ENCODE results near the gene ZFP62.
"Not testable (repeated sequence)": the region's sequence is repeated elsewhere in the genome, so short reads cannot be mapped to it uniquely, and the experiment has no call there.

ZFP62 gene

DNA sequence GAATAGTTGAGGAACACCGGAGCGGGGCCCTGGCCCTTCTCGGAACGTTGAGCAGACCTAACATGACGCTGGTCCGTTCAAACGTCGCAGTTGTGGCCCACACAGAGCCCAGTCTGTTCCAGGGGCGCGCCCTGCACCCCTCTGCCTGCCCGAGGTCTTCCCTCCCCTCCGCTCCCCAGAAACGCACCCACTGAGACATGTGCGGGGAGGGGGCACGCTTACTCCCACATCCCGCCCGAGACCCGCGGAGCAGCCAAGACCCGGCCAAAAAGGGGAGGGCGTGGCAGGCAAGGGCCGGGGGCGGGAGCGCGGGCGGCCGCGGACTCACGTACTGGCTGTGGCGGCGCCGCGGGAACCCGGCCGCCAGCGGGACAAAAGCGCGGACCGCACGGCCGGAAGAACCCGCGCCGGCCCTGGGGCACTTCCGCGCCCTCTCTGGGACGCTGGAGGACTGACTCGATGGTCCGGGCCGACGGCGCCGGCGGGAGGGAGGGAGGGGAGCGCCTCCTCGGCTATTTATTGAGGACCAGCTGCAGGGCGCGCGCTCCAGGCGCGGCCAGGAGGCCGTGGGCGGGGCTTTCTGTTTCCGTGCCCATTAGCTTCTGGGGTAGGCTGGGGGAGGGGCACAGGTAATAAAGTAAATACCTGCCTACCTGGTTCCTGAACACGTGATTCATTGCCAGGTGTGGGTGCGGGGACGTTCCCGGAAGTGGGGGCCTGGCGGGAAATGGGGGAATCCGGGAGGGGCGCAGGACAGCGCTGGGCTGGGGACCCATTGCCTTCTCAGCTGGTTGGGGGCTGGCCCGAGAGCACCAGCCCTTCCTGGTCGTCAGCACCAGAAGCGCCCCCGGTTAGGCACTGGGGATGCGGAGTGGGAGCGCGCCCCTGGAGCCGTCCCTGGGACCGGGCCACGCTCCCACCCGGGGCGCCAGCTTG, at the start of gene ZFP62:
Gene ZFP62, minus strand, starts transcription at position 390 of the 936 bp plus-strand sequence. Its CDS starts 57 bp downstream, at position 333.
- peak; percentile 73 to 75 for DNase-seq (ENCODE audit: low read depth in 2 of 2)

DNA sequence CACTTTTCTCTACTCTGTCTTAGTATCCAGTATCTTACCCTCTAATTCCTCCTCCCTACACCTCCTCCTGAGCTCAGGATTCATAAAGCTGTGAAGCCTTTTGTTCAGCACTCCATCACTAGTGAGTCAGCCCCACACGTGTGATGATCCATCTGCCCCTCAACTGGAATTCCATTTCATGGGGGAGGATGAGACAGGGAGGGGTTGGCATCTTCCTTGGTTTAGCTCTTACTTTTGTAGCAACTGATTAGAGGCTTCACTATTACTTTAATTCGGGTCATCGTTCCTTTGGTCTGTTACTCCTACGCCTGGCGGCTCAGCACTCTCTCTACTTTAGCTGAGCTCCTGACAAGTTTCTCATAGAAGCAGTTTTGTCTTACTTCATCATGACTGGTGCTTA, 49.7 kb upstream of the ZFP62 start:
- no peak for DNase-seq (ENCODE audit: low read depth in 2 of 2)

DNA sequence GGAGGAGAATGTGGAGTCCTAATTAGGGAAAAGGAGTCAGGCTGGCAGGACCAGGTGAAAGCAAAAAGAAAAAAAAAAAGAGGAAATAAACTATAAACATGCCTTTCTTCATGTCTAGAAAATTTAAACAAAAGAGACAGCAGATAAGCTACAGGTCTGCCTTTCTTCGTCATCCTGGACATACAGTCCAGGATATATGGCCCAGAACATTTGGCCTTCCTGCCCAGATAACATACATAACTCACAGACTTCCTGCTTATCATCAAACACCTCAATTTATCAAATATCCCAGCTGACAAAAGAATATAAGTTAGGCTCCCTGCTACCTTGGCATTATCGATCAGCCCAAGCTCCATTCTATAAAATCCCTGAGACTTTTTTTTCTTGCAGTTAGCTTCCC, 49.1 kb upstream of the ZFP62 start:
- no peak for DNase-seq (ENCODE audit: low read depth in 2 of 2)

DNA sequence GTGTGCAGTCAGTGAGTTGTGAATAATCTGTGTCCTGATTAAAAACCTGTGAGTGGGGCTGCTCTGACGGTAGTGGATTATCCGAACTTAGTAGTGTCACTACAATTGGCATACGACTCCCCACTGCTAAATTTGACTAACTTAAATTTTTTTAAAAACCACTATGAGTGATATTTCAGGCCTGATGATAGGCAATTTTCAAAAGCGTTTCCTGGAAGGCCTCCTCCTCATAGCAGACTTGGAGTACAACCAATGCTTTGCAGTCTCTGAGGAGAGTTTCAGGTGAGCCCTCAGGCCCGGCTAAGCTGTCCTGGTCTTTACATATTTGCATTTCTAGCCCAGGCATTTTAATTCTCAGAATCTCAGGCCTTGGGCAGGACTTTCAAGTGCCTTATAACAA, 48.7 kb upstream of the ZFP62 start:
- DNase-seq (ENCODE audit: low read depth in 2 of 2), result no peak

DNA sequence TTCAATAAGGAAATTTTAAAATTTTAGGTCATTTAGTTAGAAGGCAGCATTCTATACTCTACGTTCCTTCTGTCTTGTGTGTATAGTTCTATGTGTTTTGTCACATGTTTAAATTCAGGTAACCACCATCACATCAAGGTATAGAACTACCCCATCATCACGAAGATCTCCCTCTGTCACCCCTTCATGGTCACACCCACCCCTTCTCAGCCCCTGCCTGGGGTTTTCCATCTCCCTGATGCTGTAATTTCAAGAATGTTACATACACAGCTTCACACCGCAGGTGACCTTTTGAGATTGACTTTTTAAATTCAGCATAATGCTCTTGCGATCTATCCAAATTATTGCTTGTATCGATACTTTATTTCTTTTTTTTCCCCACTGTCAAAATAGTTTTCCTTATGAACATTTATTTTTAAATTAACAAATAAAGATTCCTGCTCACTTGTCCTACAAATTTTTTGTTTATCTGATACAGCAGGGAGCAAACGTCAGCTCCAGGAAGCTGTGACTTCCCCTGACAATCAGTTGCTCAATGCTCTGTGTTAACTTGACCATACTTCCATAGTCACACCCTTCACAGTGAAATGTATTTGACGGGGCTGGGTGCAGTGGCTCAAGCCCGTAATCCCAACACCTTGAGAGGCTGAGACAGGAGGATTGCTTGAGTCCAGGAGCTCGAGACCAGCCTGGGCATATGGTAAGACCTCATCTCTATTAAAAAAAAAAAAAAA, 48.1 kb upstream of the ZFP62 start:
- no peak for DNase-seq (ENCODE audit: low read depth in 2 of 2)

DNA sequence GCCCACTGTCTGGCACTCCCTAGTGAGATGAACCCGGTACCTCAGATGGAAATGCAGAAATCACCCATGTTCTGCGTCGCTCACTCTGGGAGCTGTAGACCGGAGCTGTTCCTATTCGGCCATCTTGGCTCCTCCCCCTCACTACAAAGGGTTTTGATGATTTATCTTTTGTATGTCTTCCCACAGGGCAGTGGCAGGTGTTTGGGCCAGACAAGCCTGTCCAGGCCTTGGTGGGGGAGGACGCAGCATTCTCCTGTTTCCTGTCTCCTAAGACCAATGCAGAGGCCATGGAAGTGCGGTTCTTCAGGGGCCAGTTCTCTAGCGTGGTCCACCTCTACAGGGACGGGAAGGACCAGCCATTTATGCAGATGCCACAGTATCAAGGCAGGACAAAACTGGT, 47.3 kb upstream of the ZFP62 start:
- DNase-seq (ENCODE audit: low read depth in 2 of 2), result no peak

DNA sequence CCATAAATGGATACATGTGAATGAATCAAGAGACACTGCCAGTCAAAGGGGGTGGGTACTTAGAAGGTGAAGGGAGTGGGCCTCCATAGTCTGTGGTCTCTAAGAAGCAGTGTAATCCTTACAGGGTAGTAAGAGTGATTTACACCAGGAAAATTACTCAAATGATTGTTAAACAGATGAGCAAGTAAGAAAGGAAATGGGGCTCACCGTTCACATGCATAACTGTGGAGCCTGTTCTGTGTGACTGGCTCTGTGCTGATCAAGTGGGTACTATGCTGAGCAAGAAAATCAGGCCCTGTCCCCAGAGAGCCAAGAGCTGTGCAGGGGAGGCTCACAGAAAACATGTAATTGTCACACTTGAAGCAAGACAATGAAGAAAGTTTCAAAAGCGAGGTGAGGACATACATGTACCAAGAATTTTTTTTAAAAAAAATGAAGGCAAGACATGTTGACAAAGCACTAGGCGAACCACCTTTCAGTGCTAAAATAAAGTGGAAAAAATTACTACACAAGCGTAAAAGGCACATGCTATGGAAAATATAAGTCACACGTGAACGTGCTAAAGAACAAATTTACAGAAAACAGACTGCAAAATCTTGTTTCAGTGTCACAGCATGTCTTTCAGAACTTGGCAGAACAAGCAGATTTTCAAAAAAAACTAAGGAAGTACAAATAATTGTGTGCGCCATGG, 40.4 kb upstream of the ZFP62 start:
- no peak for DNase-seq (ENCODE audit: low read depth in 2 of 2)

DNA sequence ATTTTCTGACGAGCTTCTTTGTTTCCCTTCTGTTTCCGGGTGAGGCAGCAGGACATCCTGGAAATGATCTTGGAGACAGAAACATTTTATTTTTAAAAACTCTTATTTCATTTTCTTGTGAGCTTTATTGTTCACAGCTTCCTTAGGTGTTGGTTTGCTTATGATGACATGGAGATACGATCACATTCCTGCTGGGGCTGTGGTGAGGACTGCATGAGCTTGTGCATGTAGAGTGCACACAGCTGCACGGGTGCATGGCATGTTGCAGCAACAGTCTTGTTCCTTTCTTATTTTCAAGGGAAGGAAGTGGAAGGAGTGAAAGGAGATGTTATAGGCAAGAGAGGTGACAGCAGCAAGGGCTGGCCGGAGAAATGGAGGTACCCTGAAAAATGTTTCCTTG, 39.1 kb upstream of the ZFP62 start:
- no peak for DNase-seq (ENCODE audit: low read depth in 2 of 2)

DNA sequence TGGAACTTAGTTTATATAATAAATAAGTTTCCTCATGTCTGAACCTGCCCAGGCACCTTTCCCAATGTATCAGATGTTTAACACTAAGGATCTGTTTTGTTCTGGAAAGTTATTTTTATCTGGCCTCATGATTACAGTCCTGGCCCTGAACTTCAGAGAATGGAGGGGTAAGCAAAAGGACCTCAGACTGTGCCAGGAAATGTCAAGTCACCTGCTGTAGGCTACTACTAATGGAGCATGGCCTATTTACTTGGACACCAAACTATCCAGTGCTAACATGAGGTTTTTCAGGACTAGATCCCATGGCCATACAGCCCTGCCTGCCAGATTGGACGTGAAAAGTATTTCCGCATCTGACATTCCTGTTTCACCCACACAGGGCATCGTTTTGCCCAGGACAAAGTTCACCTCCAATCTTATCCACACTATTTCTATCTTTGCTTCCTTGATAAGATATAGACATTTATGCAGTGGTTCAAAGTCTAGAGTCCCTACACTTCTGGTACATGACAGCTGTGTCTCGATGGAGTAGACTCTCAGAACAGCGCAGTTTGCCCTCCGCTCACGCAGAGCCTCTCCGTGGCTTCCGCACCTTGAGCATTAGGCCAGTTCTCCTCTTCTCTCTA, 37.7 kb upstream of the ZFP62 start, which contains the start of gene BTNL8:
Gene BTNL8, plus strand, starts transcription at position 539 of the 626 bp plus-strand sequence. CDS start 152 bp downstream, outside the sequence.
- no peak for DNase-seq (ENCODE audit: low read depth in 2 of 2)

DNA sequence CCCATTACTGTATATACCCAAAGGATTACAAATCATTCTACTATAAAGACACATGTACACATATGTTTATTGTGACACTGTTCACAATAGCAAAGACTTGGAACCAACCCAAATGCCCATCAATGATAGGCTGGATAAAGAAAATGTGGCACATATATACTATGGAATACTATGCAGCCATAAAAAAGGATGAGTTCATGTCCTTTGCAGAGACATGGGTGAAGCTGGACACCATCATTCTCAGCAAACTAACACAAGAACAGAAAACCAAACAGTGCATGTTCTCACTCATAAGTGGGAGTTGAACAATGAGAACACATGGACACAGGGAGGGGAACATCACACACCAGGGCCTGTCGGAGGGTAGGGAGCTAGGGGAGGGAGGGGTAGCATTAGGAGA, 34.3 kb upstream of the ZFP62 start:
- DNase-seq (ENCODE audit: low read depth in 2 of 2), result not testable (repeated sequence)

DNA sequence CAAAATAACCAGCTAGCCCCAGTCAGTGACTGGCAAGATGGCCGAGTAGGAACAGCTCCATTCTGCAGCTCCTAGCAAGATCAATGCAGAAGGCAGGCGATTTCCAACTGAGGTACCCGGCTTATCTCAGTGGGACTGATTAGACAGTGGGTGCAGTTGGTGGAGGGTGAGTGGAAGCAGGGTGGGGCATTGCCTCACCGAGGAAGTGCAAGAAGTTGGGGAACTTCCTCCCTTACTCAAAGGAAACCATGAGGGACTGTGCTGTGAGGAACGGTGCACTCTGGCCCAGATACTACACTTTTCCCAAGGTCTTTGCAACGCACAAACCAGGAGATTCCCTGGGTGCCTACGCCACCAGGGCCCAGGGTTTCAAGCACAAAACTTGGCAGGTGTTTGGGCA, 28.3 kb upstream of the ZFP62 start:
- no peak for DNase-seq (ENCODE audit: low read depth in 2 of 2)

DNA sequence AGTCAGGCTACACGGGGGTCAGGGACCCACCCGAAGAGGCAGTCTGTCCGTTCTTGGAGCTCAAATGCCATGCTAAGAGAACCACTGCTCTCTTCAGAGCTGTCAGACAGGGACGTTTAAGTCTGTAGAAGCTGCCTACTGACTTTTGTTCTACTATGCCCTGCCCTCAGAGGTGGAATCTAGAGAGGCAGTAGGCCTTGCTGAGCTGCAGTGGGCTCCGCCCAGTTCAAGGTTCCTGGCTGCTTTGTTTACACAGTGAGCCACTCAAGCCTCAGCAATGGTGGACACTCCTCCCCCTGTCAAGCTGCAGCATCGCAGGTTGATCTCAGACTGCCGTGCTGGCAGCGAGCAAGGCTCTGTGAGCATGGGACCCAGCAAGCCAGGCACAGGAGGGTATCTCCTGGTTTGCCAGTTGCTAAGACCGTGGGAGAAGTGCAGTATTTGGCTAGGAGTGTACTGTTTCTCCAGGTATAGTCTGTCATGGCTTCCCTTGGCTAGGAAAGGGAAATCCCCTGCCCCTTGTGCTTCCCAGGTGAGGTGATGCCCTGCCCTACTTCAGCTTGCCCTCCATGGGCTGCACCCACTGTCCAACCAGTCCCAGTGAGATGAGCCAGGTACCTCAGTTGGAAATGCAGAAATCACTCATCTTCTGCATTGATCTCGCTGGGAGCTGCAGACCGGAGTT, 24.9 kb upstream of the ZFP62 start:
- not testable (repeated sequence) for DNase-seq (ENCODE audit: low read depth in 2 of 2)

DNA sequence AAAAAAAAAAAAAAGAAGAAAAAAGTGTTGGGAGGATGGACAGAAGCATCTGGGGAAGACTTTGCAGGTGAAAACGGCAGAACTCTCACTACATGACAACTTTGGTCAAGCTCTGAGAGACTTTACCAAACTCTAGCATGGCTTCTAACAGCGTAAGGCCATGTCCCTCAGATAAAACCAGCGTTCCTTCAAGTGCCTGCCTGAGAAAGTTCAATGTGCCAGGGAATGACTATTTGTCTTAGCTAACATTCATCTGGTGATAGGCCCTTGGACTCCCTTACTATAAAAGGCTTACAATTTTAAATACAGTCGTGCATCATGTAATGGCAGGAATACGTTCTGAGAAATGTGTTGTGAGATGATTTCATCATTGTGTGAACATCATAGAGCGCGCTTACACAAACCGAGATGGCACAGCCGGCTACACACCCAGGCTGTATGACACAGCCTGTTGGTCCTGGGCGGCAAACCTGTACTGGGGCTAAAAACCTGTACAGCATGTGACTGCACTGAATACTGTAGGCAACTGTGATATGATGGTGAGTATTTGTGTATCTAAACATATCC, 14.9 kb upstream of the ZFP62 start:
- no peak for DNase-seq (ENCODE audit: low read depth in 2 of 2)

DNA sequence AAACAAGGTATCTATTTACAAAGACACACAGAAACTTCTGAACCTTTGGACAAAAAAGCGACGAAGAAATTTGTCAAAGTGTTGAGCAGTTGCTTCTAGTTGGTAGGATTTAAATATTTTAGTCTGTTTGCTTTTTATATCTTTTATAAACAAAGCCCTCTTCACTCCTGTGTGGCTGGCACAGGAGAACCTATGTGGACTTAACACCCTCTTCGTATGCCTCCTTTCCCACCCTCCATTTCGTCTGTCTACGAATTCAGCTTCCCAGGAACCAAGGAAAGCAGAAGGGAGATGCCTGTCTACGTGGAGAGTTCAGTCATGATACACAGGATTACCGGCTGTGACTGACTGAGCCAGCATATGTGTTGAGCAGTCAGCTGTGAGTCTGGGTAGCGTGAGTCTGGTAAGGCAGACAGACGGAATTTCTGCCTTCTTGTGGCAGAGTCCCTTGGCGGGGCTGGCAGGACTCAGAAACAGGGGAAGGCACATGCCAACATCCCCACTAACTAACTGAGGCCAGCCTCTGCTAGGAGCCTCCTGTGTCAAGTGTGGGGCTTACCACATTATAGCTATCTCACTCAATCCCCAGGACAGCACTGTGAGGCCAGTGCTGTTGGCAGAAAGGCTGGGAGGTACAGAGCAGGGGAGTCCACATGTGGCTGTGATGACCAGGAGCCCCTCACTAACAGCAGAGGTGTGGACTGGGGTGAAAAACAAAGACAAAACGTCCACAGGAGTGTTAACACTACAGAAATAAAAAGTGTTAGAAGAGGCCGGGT, 13.9 kb upstream of the ZFP62 start:
- DNase-seq (ENCODE audit: low read depth in 2 of 2), result no peak

DNA sequence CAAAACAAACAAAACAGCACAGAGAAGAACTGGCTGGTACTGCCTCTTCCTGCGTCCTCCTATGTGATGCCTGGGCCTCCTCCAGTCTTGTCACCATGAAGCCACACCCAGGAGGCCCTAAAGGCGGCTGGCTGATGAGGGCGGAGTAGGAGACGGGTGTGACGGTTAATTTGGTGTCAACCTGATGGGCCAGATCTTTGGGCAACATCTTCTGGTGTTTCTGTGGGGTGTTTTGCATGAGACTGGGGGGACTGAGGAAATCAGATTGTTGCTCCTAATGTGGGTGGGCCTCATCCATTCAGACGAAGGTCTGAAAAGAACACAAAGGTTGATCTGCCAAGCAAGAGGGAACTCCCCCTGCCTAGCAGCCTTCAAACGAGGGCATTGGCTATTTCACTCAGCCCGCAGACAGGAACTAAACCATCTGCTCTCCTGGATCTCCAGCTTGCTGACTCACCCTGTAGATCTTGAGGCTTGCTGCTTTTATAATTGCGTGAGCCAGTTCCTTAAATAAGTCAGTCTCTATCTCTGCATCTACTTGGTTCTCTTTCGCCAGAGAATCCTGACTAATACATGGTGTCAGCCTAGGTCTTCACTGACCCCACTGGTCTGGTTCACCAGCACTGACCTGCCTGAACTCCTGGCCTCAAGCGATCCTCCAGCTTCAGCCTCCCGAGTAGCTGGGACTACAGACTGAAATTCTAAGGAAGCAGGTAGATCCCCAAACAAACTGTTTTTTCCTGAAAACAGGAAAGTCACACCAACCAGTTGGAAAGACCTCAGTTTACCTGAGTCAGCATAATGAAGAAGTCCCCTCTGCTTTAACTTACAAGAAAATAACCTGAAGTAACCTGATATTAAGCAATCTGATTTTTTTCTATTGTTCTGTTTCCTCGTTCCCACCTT, 12.8 kb upstream of the ZFP62 start:
- no peak for DNase-seq (ENCODE audit: low read depth in 2 of 2)

DNA sequence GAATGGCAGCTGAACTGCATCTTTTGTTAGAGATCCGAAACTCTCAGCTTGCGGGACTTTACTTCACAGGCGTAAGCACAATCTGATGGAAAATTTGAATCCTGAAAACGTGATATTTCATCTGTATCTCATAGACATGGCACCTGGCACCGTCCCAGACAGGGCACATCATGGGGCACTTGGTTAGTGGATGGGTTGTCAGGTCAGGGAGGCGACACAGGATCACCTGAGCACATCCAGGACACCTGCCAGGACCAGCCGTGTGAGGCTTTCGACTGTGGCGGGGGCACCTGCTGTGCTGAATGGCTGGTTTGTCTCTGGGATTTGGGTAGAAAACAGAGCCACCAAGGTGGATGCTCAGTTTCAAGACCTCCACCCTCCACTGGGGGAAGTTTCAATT, 11.3 kb upstream of the ZFP62 start:
- no peak for DNase-seq (ENCODE audit: low read depth in 2 of 2)

DNA sequence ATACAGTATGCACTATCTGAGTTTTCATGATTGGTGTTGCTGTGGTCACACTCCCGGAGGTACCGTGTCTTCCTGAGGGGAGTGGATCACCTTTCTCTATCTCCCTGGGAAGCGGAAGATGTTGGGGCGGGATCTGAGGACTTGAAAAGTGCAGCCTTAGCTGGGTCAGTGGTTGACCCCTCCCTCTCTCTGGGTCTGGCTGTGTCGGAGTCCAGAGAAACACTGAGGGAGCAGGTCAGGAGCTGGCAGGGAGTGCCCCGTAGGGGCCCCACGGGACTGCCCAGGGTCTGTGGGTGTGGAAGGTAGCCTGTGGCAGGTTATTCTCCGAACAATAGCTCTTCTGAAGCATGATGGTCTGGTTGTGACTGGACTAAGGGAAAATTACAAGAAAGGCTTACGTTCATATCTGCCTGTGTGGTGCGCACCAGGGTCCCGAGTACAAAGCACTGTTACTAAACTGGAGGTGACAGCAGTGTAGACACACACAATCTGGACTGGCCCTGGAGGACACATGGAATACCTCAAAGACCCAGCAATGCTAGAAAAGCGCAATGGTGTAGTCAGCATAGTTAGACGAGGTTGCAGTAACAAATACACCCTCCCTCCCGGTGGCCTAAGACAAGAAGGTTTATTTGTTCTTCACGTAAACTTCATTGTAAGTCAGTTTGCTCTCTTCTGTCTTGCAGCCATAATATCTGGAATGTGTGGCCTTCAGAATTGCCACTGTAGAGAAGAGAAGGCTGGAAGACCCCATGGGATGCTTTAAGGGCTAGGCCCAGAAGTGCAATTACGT, 9.4 kb upstream of the ZFP62 start:
- DNase-seq (ENCODE audit: low read depth in 2 of 2), result no peak

DNA sequence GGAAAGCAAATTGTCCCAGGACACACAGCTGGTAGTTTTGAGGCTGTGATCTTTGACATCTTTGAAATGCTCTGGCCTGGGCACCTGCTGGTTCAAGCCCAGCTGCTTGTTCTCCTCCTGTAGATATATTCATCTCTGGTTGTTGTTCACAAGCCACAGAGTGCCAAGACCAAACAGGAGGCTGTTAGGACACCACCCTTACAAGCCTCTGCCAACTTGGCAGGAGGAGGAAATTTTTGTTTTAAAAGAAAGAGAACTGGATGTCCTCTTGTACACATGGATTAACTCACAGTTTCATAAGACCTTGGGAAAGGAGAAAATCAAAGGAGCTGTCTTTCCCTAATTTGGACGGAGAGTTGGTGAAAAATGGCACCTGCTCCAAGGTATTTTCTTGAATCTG, 8.5 kb upstream of the ZFP62 start:
- DNase-seq (ENCODE audit: low read depth in 2 of 2), result no peak
